ENCODE measurements around the gene CFAP68.

- TF ChIP-seq POLR2A (IDR thresholded peaks at IDR 0.05), result no peak
- no peak for TF ChIP-seq CTCF (IDR thresholded peaks at IDR 0.05)
Measured at GRCh38 chr11:111846636-111847035, 32.7 kb upstream of the CFAP68 start.
